Measurements from ENCODE around the gene HMMR. TPM values are rescaled to one million over a fixed set of nuclear protein-coding genes. Genes with fewer than 3 reads are reported as not detected.

Gene HMMR
- total RNA-seq, 1 donor from 2014 or later = 0.31 TPM

DNA sequence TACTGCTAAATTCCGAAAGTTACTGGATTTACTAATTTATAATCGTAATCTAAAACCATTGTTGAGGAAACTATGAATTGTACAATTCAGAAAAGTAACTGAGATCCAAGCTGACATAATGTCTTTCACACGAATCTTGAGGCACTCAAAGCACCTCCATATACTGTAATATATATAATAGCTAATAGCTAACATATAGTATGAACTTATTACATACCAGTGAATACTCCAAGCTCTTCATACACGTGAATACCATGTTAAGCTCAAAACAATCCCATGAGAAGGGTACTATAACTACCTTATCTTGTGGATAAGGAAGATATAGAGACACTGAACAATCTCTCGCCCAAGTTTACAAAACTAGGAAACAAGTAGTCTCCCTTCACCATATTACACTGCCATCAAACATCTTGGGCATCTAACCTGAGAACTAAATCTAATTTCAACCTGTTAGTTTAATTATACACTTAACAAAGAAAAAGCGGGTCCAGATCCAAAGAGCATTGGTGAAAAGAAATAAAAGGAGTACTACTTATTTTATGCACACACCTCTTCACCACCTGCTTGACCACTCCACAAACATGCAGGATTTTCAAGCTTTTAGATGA lies 1.6 kb upstream of the HMMR start:
- DNase-seq (ENCODE audit: low spot score) = no peak

DNA sequence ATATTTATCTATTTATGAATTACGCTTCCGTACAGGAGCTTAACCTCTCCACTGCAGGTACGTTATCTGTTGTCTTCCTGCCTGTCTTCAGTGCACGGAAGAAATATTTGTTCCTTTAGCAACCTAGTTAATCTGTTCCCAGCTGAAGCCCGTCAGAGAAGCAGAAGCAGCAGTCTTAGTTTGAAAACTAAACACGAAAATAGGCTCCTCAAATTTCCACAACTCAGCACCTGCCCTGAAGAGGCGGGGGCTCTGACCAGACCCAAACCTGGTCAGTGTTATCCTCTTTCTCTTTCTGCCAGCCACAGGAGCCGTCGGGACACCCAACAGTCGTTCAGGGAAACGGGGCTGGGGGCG lies 992 bp upstream of the HMMR start:
- no peak for DNase-seq (ENCODE audit: low spot score)

DNA sequence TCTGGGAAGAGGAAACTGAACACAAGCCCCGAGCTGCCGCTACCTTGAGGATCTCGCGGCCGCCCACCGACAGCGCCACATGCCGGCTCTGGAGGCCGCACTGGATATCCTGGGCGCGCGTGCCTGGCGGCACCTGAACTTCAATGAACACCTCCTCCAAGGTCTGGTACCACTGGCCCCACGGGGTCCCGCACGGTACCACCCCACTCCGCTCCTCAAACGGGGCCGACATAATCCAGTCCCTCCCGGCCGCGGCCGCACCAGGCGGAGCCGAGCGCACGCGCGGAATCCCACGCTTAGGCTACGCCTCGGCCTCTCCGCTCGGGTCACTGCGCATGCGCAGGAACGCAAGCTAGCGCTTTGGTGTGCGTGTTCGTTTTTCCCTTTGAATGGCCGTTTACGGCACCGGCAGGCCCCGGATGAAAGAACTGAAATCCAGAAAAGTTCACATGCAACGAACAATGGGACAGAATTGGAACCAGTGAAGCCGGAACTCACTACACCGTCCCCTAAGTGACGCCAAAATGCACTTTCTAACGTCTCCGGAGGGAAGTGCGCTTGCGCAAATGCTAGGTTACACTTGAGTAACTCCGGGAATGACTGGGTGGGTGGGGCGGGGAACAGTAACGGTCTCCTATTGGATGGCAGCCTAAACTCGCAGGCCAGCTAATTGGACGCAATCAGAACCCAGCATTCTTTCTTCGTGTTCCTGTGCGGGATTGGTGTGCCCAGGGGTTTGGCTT lies 442 bp upstream of the HMMR start, which contains the start of gene NUDCD2:
TSS of gene NUDCD2 (minus strand) at position 284 of the 743 bp plus-strand sequence. CDS start at position 232, 52 bp downstream.
- peak; percentile 96 for DNase-seq (ENCODE audit: low spot score)

DNA sequence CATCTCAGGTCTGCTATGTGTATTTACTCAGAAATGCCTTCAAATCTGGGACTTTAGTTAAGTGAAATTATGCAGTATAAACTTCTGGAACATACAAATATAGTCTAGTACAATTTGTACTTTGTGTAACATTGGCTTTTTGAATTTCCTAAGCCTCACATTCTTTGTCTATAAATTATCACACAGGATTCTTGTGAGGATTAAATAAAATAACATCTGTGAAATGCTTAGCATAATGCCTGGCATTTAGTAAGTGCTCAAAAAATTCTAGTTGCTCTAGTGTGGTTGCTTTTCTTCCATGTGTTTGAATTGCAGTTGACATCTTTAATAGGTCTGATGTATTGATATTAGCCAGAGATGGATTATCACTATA lies 2.6 kb downstream of the HMMR start:
- no peak for DNase-seq (ENCODE audit: low spot score)

DNA sequence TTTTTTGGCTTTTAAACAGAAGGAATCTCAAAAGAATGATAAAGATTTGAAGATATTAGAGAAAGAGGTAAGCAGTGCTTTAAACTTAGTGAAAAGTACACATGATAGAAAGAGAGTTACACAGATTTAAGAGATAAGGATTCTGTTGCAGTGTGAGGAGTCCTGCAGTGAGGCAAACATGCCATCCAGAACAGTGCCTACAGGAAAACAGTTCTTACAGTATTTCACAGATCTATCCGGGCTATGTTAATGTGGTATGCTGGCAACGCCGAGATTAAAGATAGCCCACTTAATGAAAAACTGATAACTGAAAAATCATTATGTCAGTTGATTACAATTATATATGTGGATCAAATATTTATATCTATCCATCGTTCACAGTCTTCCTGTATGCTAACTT lies 7.2 kb downstream of the HMMR start:
- DNase-seq (ENCODE audit: low spot score) = no peak

DNA sequence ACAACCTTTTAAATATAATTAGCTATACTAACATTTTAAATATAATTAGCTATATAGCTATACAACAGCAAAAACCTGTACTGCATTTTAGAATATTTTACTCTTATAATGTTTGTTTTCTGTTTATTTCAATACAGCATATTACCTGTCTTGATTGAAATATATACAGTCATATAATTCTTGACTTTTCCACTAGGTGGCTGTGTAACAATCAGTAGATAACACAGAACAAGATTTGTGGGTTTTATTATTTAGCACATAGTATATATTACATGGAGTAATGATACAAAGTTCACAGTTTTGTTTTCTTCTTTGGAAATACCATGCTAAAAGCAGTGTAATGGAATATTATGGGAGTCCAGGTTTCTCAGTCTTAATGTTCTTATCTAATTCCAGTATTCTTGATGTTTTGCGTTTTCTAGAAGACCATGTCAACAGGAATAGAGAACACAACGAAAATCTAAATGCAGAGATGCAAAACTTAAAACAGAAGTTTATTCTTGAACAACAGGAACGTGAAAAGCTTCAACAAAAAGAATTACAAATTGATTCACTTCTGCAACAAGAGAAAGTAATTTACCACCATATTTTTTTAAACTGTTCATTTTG lies 13.3 kb downstream of the HMMR start:
- DNase-seq (ENCODE audit: low spot score) = no peak

DNA sequence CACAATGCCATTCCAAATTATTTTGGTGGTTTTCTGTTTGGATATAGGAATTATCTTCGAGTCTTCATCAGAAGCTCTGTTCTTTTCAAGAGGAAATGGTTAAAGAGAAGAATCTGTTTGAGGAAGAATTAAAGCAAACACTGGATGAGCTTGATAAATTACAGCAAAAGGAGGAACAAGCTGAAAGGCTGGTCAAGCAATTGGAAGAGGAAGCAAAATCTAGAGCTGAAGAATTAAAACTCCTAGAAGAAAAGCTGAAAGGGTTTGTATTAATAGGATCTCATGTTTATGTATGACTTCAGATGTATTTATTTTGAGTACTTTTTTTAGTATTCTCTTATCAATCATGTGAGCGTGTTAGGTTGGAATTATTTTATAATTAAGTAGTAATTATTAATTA lies 15.0 kb downstream of the HMMR start:
- DNase-seq (ENCODE audit: low spot score) = no peak

DNA sequence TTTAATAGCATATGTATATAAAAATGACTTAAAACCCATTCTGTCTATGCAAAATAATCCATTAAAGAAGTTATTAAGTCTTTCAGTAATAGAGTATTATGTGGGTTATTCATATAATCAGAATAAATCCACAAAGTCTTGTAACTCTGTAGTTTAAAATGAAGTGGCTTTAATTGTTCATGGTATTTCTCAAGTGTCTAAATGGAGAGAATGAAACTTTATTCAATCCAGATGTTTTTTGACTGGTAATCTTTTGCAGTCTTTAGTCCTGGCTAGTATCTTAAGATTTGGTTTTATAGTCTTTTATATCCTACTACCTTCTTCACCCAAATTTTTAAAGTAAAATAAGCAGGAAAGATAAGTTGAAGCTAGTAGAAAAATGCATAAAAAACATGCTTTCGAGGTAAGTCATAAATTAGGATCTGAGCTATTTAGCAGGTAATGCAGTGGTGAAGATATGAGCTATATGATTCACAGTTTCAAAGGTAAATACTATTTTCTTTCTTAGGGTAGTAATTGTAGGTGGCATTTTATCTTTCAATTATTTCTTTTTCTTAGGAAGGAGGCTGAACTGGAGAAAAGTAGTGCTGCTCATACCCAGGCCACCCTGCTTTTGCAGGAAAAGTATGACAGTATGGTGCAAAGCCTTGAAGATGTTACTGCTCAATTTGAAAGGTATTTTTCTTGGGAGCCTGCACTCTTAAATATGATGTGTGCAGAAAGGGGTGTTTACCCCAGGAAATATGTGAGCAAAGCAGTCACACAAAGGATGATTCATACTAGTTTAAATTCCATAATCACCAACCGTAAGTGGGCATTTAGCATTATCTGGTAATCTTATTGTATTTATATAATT lies 17.9 kb downstream of the HMMR start:
- DNase-seq (ENCODE audit: low spot score) = no peak

DNA sequence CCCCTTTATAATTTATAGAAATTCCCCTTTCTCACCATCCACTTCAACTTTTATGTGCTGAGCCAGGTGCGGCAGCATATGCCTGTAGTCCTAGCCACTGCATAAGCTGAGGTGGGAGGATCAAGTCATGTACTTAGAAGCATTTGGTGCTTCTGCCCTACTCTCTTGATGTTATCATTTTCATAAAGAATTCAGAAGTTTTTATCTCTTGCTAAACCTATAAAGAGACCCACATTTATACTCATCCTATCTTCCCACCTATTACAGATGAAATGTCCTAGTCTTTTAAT lies 18.5 kb downstream of the HMMR start:
- no peak for DNase-seq (ENCODE audit: low spot score)

DNA sequence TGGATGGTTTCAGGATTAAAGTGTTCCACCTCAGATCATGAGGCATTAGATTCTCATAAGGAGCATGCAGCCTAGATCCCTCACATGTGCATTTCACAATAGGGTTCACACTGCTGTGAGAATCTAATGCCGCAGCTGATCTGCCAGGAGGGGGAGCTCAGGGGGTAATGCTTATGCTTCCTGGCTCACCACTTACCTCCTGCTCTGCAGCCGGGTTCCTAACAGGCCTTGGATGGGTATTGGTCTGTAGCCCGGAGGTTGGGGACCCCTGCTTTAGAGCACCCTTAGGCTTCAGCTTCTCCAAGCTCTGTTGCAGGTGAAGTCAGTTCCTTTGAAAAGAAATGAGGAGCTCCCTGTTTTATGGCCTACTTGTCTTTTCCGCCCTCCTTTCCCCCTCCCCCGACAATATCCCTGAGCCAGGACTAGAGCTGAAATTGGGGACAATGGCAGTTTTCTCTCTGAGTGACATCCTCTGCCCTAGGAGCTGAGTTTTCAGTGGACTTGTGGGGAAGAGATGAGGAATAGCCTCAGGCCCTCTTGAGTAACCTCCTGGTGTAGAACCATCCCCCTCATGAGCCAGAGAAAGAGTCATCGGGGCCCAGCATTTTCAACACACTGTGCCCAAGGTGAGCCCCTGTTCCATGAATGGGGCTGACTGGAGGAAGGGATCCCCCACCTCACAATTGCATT lies 28.8 kb downstream of the HMMR start:
- no peak for DNase-seq (ENCODE audit: low spot score)

DNA sequence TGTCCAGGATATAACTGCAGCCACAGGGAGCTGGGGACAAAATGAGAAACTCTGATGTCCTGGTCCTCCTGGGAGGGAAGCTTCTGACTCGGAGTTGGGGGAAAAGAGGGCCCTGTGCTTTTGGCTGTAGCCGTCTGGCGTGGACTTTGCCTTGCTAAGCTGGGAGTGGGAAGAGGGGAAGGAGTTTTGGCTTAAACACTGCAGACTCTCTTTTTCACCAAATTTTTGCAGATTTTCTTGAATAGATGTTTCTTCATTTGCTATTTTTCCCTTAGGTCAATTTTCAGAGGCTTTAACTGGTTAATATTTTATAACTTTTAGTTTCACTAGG lies 29.3 kb downstream of the HMMR start:
- DNase-seq (ENCODE audit: low spot score) = no peak

DNA sequence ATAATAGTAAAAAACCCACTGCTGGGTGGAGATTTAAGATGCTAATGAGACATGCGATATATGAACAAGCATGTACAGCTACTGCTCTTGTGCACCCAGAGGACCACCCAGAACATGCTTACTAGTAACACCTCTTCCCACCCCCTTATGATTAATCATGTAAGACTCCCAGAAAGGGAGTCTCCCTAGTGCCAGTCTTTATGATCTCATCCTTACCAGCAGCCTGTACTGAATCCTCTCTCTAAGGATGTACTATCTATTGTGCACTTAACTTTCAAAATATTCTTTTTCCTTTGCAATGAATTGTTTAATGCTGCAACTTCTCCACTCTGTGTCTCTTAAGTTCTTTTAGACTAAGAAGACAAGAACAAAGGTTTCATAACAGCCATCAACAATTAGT lies 35.9 kb downstream of the HMMR start:
- no peak for DNase-seq (ENCODE audit: low spot score)

DNA sequence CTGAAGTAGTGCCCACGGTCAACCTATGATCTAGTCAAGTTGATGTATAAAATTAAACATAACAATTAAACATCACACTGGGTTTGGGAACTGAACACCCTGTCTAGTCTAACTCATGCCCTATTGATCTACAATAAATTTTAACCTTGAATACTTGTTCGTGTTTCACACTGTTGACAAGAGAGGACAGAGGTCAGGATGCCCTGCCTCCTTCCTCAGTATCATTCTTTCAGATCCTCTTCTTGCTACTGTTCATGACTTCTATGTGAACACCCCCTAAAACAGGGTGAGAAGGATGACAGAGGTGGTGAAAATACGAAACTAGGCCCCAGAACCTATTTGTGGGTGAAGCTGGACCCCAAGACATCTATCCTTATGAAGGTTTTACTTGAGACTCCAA lies 36.9 kb downstream of the HMMR start:
- DNase-seq (ENCODE audit: low spot score) = no peak

DNA sequence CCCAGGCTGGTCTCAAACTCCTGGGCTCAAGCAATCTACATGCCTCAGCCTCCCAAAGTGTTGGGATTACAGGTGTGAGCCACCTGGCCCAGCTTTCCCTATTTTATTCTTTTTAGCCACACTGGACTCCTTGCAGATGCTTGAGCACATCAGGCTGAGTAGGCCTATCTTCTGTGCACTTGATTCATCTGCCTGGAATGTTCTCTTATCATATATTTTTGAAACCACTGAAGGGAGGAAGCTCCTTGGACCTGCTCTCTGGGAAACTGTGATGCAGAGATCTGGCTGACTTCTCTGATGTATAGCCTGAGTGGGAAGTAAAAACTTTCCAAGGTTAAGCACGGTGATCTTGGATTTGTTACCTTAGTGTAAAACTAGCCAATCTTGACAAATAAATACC lies 38.5 kb downstream of the HMMR start:
- DNase-seq (ENCODE audit: low spot score) = no peak

DNA sequence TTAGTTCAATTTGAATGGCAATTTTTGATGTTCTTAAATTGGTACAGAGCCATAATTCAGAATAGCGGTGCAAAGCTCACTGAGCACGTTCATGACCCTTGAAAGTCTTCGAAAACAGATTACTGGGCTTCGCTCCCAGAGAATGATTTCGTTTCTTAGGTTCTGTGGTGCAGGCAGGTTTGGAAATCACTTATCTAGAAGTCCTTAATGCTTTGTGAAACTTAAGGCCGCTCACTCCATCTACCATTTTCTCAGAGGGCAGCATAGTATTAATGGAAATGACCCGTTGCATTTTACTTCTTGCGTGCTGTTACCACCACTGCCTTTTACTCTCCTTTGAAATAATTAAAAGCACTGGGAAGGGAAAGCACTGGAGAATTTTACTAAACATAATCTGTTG lies 42.1 kb downstream of the HMMR start:
- DNase-seq (ENCODE audit: low spot score) = no peak

DNA sequence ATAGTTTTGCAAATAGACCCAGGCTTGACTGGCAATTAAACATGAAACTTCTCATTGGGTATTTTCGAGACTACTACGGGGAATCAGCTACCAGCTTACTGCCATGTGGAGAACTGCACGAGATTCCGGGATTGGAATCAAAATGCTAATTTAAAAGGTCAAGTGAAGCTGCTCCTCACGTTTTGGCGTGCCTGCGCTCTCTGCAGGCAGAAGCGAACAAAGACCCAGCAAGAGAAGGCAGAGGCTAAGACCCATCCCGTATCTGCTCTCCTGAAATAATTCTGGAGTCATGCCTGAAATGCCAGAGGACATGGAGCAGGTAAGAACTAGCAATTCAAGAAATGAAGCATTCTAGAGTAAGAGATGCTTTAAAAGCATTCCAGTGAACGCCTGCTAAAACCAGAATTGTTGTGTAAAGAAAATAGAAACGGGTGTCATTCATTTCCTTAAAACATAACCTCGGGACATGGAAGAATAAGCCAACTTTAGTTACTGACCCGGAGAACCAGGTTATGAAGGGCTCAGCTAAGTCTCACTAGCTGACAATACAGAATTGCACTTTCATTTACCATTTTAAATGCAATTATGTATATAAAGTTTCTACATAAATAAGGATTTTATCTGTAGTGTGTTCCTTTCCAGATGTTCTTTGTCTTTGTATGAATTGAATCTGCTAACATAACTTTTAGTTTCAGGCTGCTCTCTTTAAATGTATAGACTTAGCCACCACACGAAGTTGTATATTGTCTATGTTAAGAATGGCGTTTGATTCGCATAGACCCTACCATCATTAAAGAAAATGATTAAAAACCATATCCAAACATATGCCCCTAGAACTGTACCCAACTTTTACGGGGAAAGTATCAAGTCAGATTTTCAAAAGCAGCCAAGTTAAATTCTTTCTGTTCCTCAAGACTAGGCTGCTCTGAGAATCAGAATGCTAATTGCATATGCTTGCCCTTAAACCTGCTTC lies 43.0 kb downstream of the HMMR start:
- peak; percentile 72 for DNase-seq (ENCODE audit: low spot score)

DNA sequence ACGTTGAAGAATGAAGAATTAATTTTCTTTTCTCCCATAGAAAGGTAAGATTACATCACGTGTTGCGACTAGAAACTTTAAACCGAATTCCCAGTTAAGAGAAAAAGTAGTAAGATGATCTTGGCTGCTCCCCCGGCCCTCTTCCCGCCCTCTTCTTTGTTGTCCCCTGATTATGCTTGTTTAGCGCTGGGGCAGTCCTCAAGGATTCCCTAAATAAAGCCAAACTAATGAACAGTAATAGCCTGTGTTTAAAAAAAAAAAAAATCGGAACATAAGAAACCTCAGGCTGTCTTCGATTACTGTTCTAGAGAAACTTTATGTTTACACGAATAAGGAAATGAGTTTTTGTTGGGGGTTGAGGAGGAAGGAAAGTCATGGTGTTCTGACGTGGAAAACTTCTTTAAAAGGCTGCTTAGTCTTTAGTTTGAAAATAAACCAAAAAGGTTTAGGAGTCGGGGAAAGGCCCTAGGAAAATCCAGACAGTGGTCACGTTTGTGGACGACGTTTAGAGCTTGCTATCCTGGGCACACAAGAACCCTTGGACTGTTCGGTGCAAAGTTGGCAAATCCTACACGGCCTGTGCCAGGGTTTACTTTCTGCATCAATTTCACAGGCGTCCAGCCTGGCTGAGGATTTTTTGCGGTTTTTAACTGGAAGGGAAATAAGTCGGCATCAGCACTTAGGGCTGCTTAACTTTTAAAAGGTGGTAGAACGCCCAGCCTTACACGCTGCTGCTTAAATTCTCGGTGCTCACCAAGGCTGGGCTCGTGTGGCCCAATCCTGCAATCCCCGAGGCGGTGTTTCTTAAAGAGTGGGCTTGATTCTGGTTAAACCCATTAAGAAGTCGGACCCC lies 43.9 kb downstream of the HMMR start:
- DNase-seq (ENCODE audit: low spot score) = peak; percentile 68

DNA sequence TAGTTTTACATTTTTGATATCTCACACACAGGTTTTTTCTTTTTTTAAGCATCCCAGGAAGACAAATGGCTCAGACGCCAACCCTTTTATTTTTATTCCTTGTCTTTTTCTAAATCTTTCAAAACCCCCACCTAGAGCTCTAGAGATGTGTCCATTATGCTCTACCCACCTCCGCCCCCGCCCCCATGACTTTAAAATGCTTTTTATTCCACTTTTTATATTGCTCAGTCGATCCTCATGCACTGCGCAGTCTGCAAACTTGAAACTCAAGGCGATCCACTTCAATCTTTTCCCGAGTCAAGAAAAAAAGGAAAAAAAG lies 44.6 kb downstream of the HMMR start:
- no peak for DNase-seq (ENCODE audit: low spot score)

DNA sequence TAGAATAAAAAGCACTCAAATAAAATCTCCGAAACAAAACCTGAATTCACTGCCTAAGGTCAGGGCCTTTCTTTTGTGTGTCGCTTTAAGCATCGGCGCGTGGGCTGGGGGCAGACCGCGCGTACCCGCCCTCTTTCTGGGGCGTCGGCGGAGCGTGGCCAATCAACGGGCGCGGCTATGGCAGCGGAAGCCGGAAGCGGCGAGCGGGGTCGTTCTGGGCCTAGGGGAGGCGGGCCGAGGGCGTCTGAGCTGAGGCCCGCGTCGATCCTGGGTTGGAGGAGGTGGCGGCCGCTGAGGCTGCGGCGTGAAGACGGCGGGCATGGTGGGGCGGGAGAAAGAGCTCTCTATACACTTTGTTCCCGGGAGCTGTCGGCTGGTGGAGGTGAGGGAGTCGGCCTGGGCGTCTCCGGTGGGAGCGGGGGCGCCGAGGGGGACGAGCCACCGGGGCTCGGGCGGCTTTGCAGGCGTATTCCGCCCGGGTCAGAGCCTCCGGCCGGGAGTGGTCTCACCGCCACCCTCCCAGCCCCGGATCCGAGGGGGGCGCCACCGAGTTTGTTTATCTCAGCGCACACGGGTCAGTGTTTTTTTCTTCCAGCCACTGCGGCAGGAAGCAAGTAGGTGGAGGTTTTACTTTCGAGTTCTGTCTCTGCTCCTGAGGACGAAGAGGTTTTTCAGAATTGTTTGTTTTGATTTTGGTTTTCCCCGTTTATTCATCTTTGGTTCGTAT lies 45.1 kb downstream of the HMMR start, which contains the start of gene MAT2B:
TSS of gene MAT2B (plus strand) at position 252 of the 727 bp plus-strand sequence. CDS start at position 320, 68 bp downstream.
- DNase-seq (ENCODE audit: low spot score) = peak; percentile 97

All from ureter (tissue), 1 donor.